A549 (cell line): ENCODE results near the gene AQR.

ENCODE experiments used
- CHD4 ChIP-seq: fragments of 200-600 bp; sonication (generic); IDR thresholded peaks from 2 replicates; pipeline ENCODE4 v1.6.1; 2016; ENCODE audit warnings: antibody characterized with exemption, mild to moderate bottlenecking, borderline replicate concordance
- EP300 ChIP-seq, 2 experiments: fragments of >200 bp; sonication (Bioruptor Twin); formaldehyde crosslinking; IDR thresholded peaks; 2 replicates in 1 of 2; 3 replicates in 1 of 2; pipeline ENCODE4 v1.6.1; 2016 to 2017
- MAFK ChIP-seq: fragments of 450-650 bp; IDR thresholded peaks from 2 replicates; pipeline ENCODE4 v1.6.1; 2014; ENCODE audit not compliant: partially characterized antibody
- MYC ChIP-seq: IDR thresholded peaks from 2 replicates; pipeline ENCODE4 v1.6.1; 2012; ENCODE audit warnings: mild to moderate bottlenecking, inconsistent platforms, low read length, improper control_type of control experiment, borderline replicate concordance
- NPAS2 ChIP-seq: fragments of 250-450 bp; sonication (Bioruptor Pico); IDR thresholded peaks from 2 replicates; pipeline ENCODE4 v1.8.0; 2022; ENCODE audit warnings: mild to moderate bottlenecking, moderate library complexity, borderline replicate concordance
- NR3C1 ChIP-seq: fragments of >200 bp; sonication (Bioruptor Twin); formaldehyde crosslinking; IDR thresholded peaks from 3 replicates; pipeline ENCODE4 v1.6.1; 2017
- POLR2A ChIP-seq: IDR thresholded peaks from 2 replicates; pipeline ENCODE4 v1.6.1; 2012; ENCODE audit warnings: mild to moderate bottlenecking, low read length
- RNF2 ChIP-seq: fragments of 200-600 bp; sonication (generic); IDR thresholded peaks from 2 replicates; pipeline ENCODE4 v1.6.1; 2016; ENCODE audit warnings: low read depth, mild to moderate bottlenecking, antibody characterized with exemption, moderate library complexity, borderline replicate concordance
- ZNF302 ChIP-seq: fragments of 250-450 bp; sonication (Bioruptor Pico); IDR thresholded peaks from 2 replicates; pipeline ENCODE4 v1.9.0; 2021; ENCODE audit warnings: inconsistent platforms, mild to moderate bottlenecking, moderate library complexity
- TF ChIP-seq, protein P1 (sequence below): fragments of >200 bp; sonication (Bioruptor Twin); formaldehyde crosslinking; IDR thresholded peaks from 3 replicates; pipeline ENCODE4 v1.5.1; 2016
- TF ChIP-seq, protein P2 (sequence below): IDR thresholded peaks from 2 replicates; pipeline ENCODE4 v1.6.1; 2012
- TF ChIP-seq, protein P3 (sequence below): IDR thresholded peaks from 2 replicates; pipeline ENCODE4 v1.6.1; 2012

DNA sequence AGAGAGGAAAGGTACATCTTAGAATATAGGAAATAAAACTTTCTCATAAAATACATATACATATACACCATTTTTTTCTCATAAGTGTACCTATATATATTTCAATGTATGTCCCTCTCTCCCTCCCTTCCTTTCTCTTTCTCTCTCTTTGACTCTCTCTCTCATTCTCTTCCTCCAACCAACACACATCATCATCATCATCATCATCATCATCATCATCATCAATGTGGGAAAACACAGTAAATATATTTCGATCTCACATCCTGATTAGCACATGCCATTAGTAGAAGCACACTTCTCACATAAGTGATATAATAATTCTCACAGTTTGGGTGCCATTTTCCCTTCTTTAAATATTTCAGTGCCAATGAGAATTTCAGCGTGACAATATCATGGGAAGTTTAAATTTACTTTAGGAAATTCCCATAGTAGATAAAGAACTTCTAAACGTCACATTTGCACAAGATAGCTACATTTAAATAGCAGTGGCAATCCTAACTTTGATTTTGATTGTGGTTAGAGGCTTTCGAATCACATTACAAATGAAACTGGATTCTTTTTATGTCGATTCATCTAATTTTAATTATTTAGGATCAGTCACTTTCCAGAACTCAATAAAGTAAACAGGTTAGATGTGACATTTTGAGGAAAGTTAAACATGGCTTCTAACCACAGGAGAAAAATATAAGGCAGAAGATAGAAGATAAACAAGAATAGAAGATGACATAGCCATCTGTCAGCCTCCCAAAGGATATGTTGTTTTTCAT, 141.2 kb downstream of the AQR start:
- TF ChIP-seq MAFK (peak; percentile 61), RNF2 (no peak), NR3C1 (no peak), MYC (no peak), POLR2A (no peak), CHD4 (no peak), EP300 (IDR thresholded peaks at IDR 0.05) (no peak), ZNF302 (CRISPR knock-in tag) (no peak), NPAS2 (no peak)
- TF ChIP-seq, protein P1, sequence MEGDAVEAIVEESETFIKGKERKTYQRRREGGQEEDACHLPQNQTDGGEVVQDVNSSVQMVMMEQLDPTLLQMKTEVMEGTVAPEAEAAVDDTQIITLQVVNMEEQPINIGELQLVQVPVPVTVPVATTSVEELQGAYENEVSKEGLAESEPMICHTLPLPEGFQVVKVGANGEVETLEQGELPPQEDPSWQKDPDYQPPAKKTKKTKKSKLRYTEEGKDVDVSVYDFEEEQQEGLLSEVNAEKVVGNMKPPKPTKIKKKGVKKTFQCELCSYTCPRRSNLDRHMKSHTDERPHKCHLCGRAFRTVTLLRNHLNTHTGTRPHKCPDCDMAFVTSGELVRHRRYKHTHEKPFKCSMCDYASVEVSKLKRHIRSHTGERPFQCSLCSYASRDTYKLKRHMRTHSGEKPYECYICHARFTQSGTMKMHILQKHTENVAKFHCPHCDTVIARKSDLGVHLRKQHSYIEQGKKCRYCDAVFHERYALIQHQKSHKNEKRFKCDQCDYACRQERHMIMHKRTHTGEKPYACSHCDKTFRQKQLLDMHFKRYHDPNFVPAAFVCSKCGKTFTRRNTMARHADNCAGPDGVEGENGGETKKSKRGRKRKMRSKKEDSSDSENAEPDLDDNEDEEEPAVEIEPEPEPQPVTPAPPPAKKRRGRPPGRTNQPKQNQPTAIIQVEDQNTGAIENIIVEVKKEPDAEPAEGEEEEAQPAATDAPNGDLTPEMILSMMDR, result no peak
- TF ChIP-seq, protein P2, sequence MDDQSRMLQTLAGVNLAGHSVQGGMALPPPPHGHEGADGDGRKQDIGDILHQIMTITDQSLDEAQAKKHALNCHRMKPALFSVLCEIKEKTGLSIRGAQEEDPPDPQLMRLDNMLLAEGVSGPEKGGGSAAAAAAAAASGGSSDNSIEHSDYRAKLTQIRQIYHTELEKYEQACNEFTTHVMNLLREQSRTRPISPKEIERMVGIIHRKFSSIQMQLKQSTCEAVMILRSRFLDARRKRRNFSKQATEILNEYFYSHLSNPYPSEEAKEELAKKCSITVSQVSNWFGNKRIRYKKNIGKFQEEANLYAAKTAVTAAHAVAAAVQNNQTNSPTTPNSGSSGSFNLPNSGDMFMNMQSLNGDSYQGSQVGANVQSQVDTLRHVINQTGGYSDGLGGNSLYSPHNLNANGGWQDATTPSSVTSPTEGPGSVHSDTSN, result no peak
- TF ChIP-seq, protein P3, sequence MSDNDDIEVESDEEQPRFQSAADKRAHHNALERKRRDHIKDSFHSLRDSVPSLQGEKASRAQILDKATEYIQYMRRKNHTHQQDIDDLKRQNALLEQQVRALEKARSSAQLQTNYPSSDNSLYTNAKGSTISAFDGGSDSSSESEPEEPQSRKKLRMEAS, result no peak
